GM23248 (cell line): ENCODE data around the gene ABHD2.

Source experiments
- EZH2 ChIP-seq: fragments of 200-600 bp; sonication (generic); IDR thresholded peaks from 2 replicates; pipeline ENCODE4 v1.6.1; 2018; ENCODE audit warnings: antibody characterized with exemption, mild to moderate bottlenecking; ENCODE audit not compliant: insufficient read depth, poor library complexity, severe bottlenecking
- EZH2phosphoT487 ChIP-seq: fragments of 200-600 bp; sonication (generic); IDR thresholded peaks from 2 replicates; pipeline ENCODE4 v1.6.1; 2018; ENCODE audit warnings: antibody characterized with exemption, moderate library complexity, mild to moderate bottlenecking, low read depth; ENCODE audit not compliant: insufficient read depth

DNA sequence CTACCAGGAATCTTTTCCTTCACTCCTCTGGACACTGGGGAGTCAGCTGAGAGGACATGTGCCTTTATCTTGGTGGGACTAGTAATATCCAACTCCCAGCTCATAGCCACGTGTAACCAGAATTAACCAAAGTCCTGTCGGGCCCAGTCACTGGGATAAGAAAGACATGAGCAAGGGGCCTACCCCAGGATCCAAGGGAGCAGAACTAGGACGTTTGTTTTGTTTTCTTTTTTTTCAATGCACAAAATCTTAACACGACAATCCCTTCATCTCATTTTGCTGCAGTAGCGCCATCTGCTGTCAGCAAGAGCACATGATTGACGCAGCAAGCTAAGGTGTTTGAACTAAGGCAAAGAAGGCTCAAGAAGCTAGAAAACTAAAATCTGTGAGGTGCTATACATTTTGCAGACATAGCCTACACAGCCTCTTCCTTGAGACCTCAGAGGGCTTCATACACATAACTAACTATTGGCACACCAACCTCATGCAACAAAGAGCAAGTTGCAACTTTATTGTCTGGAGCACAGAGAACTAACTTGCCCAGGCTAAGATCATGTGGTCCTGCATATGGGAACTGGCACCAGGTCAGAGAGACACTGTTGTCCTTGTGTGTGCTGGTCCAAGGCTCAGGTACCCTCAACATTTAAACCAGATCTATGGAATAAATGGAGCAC lies 89.5 kb downstream of the ABHD2 start:
- TF ChIP-seq EZH2phosphoT487 = no peak
- no peak for TF ChIP-seq EZH2
